ENCODE data around the gene RAP1GAP2.
"Not testable (repeated sequence)": the region's sequence is repeated elsewhere in the genome, so short reads cannot be mapped to it uniquely, and the experiment has no call there.

RAP1GAP2 gene

GRCh38 chr17:2995886-2996809 is 199.9 kb downstream of the RAP1GAP2 start:
- TF ChIP-seq, protein P1, sequence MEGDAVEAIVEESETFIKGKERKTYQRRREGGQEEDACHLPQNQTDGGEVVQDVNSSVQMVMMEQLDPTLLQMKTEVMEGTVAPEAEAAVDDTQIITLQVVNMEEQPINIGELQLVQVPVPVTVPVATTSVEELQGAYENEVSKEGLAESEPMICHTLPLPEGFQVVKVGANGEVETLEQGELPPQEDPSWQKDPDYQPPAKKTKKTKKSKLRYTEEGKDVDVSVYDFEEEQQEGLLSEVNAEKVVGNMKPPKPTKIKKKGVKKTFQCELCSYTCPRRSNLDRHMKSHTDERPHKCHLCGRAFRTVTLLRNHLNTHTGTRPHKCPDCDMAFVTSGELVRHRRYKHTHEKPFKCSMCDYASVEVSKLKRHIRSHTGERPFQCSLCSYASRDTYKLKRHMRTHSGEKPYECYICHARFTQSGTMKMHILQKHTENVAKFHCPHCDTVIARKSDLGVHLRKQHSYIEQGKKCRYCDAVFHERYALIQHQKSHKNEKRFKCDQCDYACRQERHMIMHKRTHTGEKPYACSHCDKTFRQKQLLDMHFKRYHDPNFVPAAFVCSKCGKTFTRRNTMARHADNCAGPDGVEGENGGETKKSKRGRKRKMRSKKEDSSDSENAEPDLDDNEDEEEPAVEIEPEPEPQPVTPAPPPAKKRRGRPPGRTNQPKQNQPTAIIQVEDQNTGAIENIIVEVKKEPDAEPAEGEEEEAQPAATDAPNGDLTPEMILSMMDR (IDR thresholded peaks at IDR 0.05; ENCODE audit: low read depth, low read length) = no peak
- no peak overlapping the region for H3K4me3 ChIP-seq (ENCODE audit: low read depth, low read length)

- TF ChIP-seq, protein P1 (IDR thresholded peaks at IDR 0.05; ENCODE audit: low read depth, low read length) = no peak
- no peak overlapping the region for H3K4me3 ChIP-seq (ENCODE audit: low read depth, low read length)
Observed at GRCh38 chr17:2996810-2997670, 200.8 kb downstream of the RAP1GAP2 start.

DNA sequence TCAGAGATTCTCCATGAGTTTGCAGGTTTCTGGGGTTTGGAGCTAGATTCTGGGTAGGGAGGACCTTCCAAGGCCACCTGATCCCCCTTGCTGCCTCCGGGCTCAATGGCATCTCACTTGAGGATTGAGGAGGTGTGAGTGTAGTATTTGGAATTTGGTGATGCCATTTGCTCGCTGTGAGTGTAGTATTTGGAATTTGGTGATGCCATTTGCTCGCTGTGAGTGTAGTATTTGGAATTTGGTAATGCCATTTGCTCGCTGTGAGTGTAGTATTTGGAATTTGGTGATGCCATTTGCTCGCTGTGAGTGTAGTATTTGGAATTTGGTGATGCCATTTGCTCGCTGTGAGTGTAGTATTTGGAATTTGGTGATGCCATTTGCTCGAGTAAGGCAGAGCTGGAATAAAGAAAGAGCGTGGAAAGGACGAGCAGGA is 202.2 kb downstream of the RAP1GAP2 start:
- not testable (repeated sequence) for H3K4me3 ChIP-seq (ENCODE audit: low read depth, low read length)

DNA sequence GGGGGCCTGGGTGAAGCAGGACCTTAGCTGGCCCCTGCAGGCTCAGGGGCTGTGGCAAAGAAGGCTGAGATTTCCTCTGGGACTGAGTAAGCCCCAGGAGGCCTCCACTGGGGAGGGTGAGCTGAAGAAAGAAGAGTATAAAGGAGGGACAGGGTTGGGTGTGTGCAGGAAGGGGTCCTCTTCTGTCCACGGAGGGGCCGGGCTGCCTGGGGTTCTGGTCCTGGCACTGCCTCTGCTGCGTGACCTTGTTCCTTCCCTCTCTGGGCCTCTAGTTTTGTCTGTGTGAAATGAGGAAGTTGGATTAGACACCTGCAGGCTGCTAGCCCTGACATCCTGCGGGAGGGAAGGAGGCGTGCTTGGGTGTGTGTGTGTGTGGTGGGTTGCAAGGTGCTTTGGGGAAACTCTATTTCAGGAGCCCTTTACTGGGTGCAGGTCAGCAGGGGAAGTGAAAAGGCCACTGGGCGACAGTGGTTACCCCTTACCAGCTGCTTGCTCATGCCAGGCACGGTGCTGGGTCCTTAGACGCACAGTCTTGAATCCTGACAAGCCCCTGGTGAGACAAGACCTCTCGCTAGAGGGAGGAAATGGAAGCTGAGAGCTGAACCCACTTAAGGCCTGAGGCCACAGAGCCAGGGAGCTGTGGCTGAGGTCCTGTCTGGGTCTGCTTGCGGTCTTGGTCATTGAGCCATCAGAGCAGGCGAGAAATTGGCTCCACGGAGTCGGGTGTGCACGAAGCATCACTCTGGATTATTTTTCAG is 206.5 kb downstream of the RAP1GAP2 start:
- no peak overlapping the region for H3K4me3 ChIP-seq (ENCODE audit: low read depth, low read length)
- TF ChIP-seq, protein P1 (IDR thresholded peaks at IDR 0.05; ENCODE audit: low read depth, low read length) = no peak

- TF ChIP-seq, protein P1 (IDR thresholded peaks at IDR 0.05; ENCODE audit: low read depth, low read length) = no peak
- no peak overlapping the region for H3K4me3 ChIP-seq (ENCODE audit: low read depth, low read length)
Observed at GRCh38 chr17:3003296-3004149, 207.3 kb downstream of the RAP1GAP2 start.

DNA sequence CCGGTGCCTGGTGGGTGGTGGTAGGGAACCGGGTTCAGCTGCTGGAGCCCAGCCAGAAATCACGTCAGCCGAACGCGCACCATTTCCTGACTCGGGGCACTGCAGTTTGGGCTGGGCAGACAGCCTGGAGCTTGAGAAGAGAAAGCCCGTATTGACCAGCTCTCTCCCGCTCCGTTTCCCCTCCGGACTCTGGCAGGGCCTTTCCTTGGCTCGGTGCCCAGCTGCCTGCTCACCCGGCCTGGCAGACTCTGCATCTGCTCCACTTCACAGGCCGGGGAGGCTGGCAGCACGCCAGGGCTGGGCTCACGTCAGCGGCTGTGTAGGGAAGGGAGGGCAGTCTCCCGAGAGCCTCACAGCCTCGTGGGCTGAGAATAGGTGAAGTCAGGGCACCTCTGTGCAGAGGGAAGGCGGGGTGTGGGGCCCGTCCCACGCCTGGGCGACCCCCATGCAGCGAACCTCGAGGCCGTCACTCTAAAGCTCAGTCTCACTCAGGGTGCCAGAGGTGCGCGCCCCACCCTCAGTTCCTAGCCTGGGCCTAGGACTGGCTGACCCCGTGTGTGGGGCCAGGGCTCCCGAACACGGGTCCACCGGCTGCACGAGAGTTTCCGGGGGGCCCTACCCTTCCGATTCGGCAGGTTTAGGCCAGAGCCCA is 208.0 kb downstream of the RAP1GAP2 start:
- TF ChIP-seq, protein P1 (IDR thresholded peaks at IDR 0.05; ENCODE audit: low read depth, low read length) = no peak
- H3K4me3 ChIP-seq (ENCODE audit: low read depth, low read length) = no peak overlapping the region
